ENCODE data around the gene AOC1. TPM values are rescaled to one million over a fixed set of nuclear protein-coding genes. Genes with fewer than 3 reads are reported as not detected.
A peak's percentile ranks its signal among the peaks of the same experiment; 100 is the strongest.

AOC1 gene
- total and polyA plus RNA-seq, 10 donors, result 0.03 to 2.5 (median 0.74) TPM; not detected in 2

GRCh38 chr7:150898475-150899011 is 46.2 kb downstream of the AOC1 start:
- TF ChIP-seq POLR2AphosphoS5 (IDR thresholded peaks at IDR 0.05) (peak; percentile 26 to 53 (median 52)), POLR2A (IDR thresholded peaks at IDR 0.05) (no peak), CTCF (IDR thresholded peaks at IDR 0.05 in 8 of 11, conservative IDR thresholded peaks at IDR 0.05 in 3 of 11) (peak; percentile 87 to 96 (median 94))
- DNase-seq, result peak; percentile 95
- intact Hi-C loops (cut with DNase I; ENCODE audit: low total_unique reads), result loop anchor here (2.0 to 5.0 kb wide), 2 partner anchors 88 to 214 kb away; no protein-coding TSS in a partner anchor
- Histone ChIP-seq H3K27ac (peak overlapping the region in 5 of 8 donors; percentile 31 to 77 (median 66)), H3K9me3 (peaks cover 0 to 10% (median 4%) of the 10 kb centered on the region in 8 donors), H3K36me3 (no peaks in the 10 kb centered on the region), H3K4me1 (peaks cover 0 to 36% (median 25%) of the 10 kb centered on the region in 6 donors), H3K4me3 (peak overlapping the region in 1 of 8 donors; percentile 10), H3K27me3 (replicated peaks in 1 of 7) (peaks cover 0 to 51% (median 0%) of the 10 kb centered on the region in 7 donors)
- 10 to 14% (median 11%) methylated on average over 19 to 22 of the region's 22 CpGs for WGBS, 5 donors

- TF ChIP-seq POLR2A (IDR thresholded peaks at IDR 0.05) (no peak), POLR2AphosphoS5 (IDR thresholded peaks at IDR 0.05) (no peak), CTCF (IDR thresholded peaks at IDR 0.05 in 8 of 11, conservative IDR thresholded peaks at IDR 0.05 in 3 of 11) (no peak)
- 79 to 90% (median 86%) methylated on average over 8 of the region's 8 CpGs for WGBS, 5 donors
- Histone ChIP-seq H3K9me3 (no peaks in the 10 kb centered on the region), H3K27me3 (replicated peaks in 1 of 7) (peaks cover 0 to 72% (median 0%) of the 10 kb centered on the region in 7 donors), H3K4me1 (peaks cover 0 to 47% (median 32%) of the 10 kb centered on the region in 6 donors), H3K27ac (no peak overlapping the region), H3K4me3 (no peak overlapping the region), H3K36me3 (no peaks in the 10 kb centered on the region)
- DNase-seq, result no peak
- intact Hi-C loops (cut with DNase I; ENCODE audit: low total_unique reads), result no loop called here
Observed at GRCh38 chr7:150900675-150901074, 48.4 kb downstream of the AOC1 start.

- WGBS, 5 donors, result 41 to 56% (median 42%) methylated on average over 9 to 15 of the region's 15 CpGs
- no peaks in the 10 kb centered on the region for H3K9me3 ChIP-seq
- peaks cover 0 to 67% (median 0%) of the 10 kb centered on the region in 7 donors for H3K27me3 ChIP-seq (replicated peaks in 1 of 7)
- no peak for DNase-seq
- H3K4me3 ChIP-seq, result no peak overlapping the region
- H3K36me3 ChIP-seq, result no peaks in the 10 kb centered on the region
- H3K27ac ChIP-seq, result no peak overlapping the region
- peaks cover 0 to 47% (median 32%) of the 10 kb centered on the region in 6 donors for H3K4me1 ChIP-seq
- TF ChIP-seq POLR2A (IDR thresholded peaks at IDR 0.05), result no peak
- no peak for TF ChIP-seq CTCF (IDR thresholded peaks at IDR 0.05 in 8 of 11, conservative IDR thresholded peaks at IDR 0.05 in 3 of 11)
- no peak for TF ChIP-seq POLR2AphosphoS5 (IDR thresholded peaks at IDR 0.05)
- intact Hi-C loops (cut with DNase I; ENCODE audit: low total_unique reads), result no loop called here
Observed at GRCh38 chr7:150901160-150902035, 49.1 kb downstream of the AOC1 start.
